Measurements from ENCODE around the gene MARCHF9.

MARCHF9 gene

DNA sequence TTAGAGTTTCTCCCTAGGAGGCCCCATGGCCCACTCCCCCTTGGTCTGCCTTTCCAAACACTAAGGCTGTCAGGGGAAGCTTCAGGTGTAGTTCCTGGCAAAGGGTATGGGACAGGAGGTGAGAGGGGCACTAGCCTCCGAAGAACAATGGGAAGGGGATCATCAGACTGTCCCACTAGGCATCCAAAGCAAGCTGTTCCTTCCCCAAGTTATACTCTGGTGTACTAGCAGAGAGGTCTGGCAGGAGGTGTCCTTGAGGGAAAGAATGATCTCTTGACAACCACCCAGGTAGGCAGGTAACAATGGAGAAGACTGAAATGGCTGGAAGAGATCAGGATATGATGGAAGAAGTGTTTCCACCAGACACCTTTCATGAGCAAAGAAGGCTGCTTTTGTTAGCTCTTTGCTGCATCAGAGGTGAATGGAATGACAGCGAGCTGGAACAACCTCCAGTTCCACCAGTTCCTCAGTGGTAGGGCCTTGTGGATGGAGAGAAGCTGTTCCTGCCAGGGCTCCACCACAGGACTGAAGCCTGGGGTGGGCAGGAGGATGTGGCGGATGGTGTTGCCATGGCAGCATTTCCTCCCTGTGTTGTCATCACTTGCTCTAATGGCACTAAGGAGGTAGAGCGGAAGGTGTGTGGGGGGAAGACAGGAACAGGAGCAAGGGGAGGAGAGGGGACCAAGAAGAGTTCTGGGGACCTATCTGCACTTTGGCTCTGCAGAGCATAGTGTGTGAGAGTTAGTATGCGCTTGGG, 14.1 kb upstream of the MARCHF9 start:
- Histone ChIP-seq H3K4me2 (peak overlapping the region; percentile 4; the same call in 1 of the 2 replicates), H3K4me1 (ENCODE audit: low read depth, poor library complexity, severe bottlenecking) (peaks cover 35% of the 10 kb centered on the region), H3K27ac (no peak overlapping the region), H4K20me1 (ENCODE audit: insufficient read depth) (no peaks in the 10 kb centered on the region), H3K79me2 (ENCODE audit: insufficient read depth, low read depth) (no peaks in the 10 kb centered on the region), H3K36me3 (ENCODE audit: insufficient read depth) (no peaks in the 10 kb centered on the region), H3K27me3 (ENCODE audit: insufficient read depth, low read depth) (0 out of 2 replicates have a peak, but pooled peaks cover 5% of the 10 kb centered on the region), H3K9ac (no peak overlapping the region), H2AFZ (ENCODE audit: low read depth) (no peak overlapping the region), H3K4me3 (IDR thresholded peaks at IDR 0.05; ENCODE audit: insufficient read depth, low read depth, low read length) (no peak overlapping the region)
- TF ChIP-seq, protein P1, sequence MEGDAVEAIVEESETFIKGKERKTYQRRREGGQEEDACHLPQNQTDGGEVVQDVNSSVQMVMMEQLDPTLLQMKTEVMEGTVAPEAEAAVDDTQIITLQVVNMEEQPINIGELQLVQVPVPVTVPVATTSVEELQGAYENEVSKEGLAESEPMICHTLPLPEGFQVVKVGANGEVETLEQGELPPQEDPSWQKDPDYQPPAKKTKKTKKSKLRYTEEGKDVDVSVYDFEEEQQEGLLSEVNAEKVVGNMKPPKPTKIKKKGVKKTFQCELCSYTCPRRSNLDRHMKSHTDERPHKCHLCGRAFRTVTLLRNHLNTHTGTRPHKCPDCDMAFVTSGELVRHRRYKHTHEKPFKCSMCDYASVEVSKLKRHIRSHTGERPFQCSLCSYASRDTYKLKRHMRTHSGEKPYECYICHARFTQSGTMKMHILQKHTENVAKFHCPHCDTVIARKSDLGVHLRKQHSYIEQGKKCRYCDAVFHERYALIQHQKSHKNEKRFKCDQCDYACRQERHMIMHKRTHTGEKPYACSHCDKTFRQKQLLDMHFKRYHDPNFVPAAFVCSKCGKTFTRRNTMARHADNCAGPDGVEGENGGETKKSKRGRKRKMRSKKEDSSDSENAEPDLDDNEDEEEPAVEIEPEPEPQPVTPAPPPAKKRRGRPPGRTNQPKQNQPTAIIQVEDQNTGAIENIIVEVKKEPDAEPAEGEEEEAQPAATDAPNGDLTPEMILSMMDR (conservative IDR thresholded peaks at IDR 0.05; ENCODE audit: low read depth, low read length) = no peak

DNA sequence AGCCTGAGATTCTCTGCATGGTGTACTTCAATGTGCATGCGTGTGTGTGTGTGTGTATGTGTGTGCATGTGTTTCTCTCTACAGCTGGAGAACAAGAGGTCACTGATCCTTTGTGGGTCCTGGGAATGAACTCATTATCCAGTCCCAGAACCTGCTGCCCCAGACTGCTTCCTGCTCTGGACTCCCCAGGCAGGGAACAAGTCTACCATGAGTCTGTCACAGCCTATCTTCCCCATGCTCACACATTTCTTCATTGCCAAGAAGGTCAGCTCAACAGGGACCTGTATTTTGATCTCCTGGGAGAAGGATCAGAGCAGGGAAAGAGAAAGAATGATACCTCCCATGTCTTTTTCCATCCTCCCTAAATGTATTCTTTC, 13.5 kb upstream of the MARCHF9 start:
- H4K20me1 ChIP-seq (ENCODE audit: insufficient read depth) = no peaks in the 10 kb centered on the region
- TF ChIP-seq, protein P1 (conservative IDR thresholded peaks at IDR 0.05; ENCODE audit: low read depth, low read length) = no peak
- peak overlapping the region; percentile 22; the same call in 1 of the 2 replicates for H3K9ac ChIP-seq
- H3K4me3 ChIP-seq (IDR thresholded peaks at IDR 0.05; ENCODE audit: insufficient read depth, low read depth, low read length) = no peak overlapping the region
- no peak overlapping the region for H3K27ac ChIP-seq
- 0 out of 2 replicates have a peak, but pooled peaks cover 2% of the 10 kb centered on the region for H3K27me3 ChIP-seq (ENCODE audit: insufficient read depth, low read depth)
- peak overlapping the region; percentile 20; the same call in 1 of the 2 replicates for H3K4me2 ChIP-seq
- H3K4me1 ChIP-seq (ENCODE audit: low read depth, poor library complexity, severe bottlenecking) = peaks cover 35% of the 10 kb centered on the region
- H2AFZ ChIP-seq (ENCODE audit: low read depth) = peak overlapping the region; percentile 5; the same call in 1 of the 2 replicates
- H3K36me3 ChIP-seq (ENCODE audit: insufficient read depth) = no peaks in the 10 kb centered on the region
- no peaks in the 10 kb centered on the region for H3K79me2 ChIP-seq (ENCODE audit: insufficient read depth, low read depth)

DNA sequence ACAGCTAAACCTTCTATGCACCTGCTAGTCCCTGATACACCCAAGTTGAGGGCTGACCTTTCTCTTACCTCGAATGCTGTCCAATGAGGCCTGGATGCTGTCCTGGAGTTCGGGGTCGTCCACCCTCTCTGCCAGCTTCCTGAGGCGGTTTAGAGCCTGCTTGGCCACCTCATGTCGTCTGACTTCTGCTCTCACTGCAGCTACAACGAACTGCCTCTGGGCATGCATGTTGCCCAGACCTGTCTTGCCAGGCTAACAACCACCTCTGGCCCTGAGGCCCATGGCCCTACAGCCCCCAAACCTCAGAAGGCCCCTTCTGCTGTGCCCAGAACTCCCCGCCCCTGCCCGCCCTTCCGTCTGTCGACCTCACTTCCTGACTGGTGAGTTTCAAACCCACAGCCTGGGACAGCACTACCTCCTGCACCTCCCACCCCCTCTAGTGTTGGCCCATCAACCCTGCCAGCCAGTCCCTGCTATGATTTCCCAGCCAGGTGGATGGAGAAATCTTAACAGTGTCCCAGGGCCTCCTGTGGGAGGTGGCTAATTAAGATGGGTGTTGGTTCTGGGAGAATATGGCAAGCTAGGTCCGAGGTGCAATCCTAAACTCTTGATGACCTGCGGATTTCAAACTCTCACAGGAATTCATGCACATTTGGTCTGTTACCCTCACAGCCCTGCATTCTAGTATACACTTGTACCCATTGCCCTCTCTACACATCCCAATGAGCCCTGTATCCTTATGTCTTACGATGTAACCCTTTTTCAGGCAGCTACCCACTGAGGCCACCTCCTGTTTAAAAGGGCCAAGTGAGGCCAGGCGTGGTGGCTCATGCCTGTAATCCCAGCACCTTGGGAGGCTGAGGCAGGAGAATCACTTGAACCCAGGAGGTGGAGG, 12.8 kb upstream of the MARCHF9 start:
- TF ChIP-seq, protein P1 (conservative IDR thresholded peaks at IDR 0.05; ENCODE audit: low read depth, low read length) = peak; percentile 70
- Histone ChIP-seq H3K27me3 (ENCODE audit: insufficient read depth, low read depth) (no peaks in the 10 kb centered on the region), H2AFZ (ENCODE audit: low read depth) (peak overlapping the region; percentile 5; the same call in 1 of the 2 replicates), H3K9ac (peak overlapping the region; percentile 22; the same call in 1 of the 2 replicates), H3K36me3 (ENCODE audit: insufficient read depth) (no peaks in the 10 kb centered on the region; the same call in 1 of the 2 replicates), H3K4me2 (peak overlapping the region; percentile 20; the same call in 1 of the 2 replicates), H3K4me3 (IDR thresholded peaks at IDR 0.05; ENCODE audit: insufficient read depth, low read depth, low read length) (no peak overlapping the region), H3K4me1 (ENCODE audit: low read depth, poor library complexity, severe bottlenecking) (peaks cover 35% of the 10 kb centered on the region), H3K27ac (no peak overlapping the region), H4K20me1 (ENCODE audit: insufficient read depth) (no peaks in the 10 kb centered on the region), H3K79me2 (ENCODE audit: insufficient read depth, low read depth) (no peaks in the 10 kb centered on the region)

DNA sequence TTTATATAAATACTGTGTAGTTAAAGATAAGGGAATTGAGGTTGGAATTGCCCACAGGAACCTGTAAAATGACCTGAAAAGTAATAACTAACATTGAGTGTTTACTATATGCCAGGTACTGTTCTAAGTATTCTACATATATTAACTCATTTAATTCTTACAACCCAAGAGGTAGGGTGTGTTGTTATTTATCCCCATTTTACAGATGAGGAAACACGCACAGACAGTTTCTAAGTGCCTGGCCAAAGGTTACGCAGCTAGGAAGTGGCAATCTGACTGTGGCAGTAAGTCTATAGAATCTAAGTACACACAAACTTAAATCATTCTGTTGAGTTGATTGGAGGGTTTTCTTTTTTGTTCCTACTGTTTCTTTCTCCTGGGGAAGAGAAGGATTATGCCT, 11.1 kb upstream of the MARCHF9 start:
- Histone ChIP-seq H3K4me1 (ENCODE audit: low read depth, poor library complexity, severe bottlenecking) (peaks cover 35% of the 10 kb centered on the region), H4K20me1 (ENCODE audit: insufficient read depth) (no peaks in the 10 kb centered on the region), H3K36me3 (ENCODE audit: insufficient read depth) (peaks cover 10% of the 10 kb centered on the region), H3K79me2 (ENCODE audit: insufficient read depth, low read depth) (0 out of 2 replicates have a peak, but pooled peaks cover 4% of the 10 kb centered on the region), H3K4me2 (peak overlapping the region; percentile 71), H3K27me3 (ENCODE audit: insufficient read depth, low read depth) (no peaks in the 10 kb centered on the region), H2AFZ (ENCODE audit: low read depth) (peak overlapping the region; percentile 68), H3K4me3 (IDR thresholded peaks at IDR 0.05; ENCODE audit: insufficient read depth, low read depth, low read length) (no peak overlapping the region), H3K27ac (peak overlapping the region; percentile 56), H3K9ac (peak overlapping the region; percentile 76; the same call in 1 of the 2 replicates)
- TF ChIP-seq, protein P1 (conservative IDR thresholded peaks at IDR 0.05; ENCODE audit: low read depth, low read length) = no peak

All from KMS-11 (cell line).